ENCODE data around the gene PIH1D1.
"Not testable (repeated sequence)": the region's sequence is repeated elsewhere in the genome, so short reads cannot be mapped to it uniquely, and the experiment has no call there.

The PIH1D1 gene

DNA sequence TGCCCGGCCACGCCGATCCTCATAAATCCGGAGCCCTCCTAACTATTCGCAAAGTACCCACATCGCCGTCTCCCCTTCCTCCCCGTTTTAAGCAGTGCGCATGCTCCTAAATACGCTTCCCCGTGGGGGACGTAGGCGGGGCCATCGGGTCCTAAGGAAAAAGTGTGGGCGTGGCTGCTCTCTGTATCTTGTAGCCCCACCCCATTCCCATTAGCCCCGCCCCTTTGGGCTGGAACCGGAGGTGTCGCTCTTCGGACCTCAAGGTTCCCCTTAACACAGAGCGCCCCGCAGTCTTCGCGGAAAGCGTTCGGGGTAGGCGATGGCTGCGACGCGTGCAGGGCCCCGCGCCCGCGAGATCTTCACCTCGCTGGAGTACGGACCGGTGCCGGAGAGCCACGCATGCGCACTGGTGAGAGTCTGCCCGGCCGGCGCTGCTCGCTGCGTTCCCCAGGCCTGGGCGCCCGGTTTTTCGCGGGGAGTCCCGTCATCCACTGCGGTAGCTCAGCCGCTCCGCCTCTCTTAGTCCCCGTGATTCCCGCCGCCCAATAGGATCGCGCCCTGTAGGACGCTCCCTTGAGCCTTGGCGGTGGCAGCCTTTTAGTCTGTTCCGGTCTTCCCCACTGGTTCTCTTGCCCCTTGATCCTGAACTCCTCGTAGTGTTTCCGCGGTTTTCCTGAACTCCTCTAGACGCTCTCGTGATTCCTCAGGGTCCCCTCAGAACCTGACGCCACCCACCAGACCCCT is 1.6 kb upstream of the PIH1D1 start, which contains the start of gene ALDH16A1:
TSS of gene ALDH16A1 (plus strand) at position 213 of the 744 bp plus-strand sequence. CDS start at position 320, 107 bp downstream.
- peak; percentile 98 to 99 for DNase-seq

- no peak for DNase-seq
Observed at GRCh38 chr19:49450405-49450804, 1.2 kb downstream of the PIH1D1 start.

GRCh38 chr19:49448432-49448786 is 3.2 kb downstream of the PIH1D1 start:
- no peak for DNase-seq

- DNase-seq, result no peak
Observed at GRCh38 chr19:49447485-49448431, 3.9 kb downstream of the PIH1D1 start.

- no peak for DNase-seq
Observed at GRCh38 chr19:49445997-49446396, 5.6 kb downstream of the PIH1D1 start.

- DNase-seq, result not testable (repeated sequence)
Observed at GRCh38 chr19:49444100-49444700, 7.4 kb downstream of the PIH1D1 start.

- DNase-seq, result peak; percentile 98 to 99
Observed at GRCh38 chr19:49443366-49444099, 8.1 kb downstream of the PIH1D1 start.

DNA sequence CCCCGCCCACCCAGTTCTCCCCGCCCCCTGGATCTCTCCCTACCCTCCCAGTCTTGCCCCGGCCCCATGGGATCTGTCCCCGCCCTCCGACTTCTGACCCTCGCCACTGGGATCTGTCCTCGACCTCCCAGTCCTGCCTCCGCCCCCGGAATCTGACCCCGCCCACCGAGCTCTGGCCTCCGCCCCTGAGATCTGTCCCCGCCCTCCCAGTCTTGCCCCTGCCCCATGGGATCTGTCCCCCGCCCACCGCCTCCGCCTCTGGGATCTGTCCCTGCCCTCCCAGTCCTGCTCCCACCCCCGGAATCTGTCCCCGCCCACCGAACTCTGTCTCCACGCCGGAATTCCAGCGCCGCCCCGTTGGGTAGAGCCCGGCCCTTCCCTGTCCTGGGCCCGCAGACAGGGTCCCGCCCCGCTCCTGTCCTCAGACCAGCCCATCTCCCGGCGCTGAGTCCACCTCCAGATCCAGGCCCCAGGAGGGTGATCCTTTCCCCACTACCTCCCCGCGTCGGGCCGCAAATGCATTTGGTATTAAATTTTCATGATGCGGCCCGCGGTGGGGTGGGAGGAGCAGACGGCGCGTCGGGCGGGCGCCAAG is 8.7 kb downstream of the PIH1D1 start:
- DNase-seq, result peak; percentile 85 to 95

DNA sequence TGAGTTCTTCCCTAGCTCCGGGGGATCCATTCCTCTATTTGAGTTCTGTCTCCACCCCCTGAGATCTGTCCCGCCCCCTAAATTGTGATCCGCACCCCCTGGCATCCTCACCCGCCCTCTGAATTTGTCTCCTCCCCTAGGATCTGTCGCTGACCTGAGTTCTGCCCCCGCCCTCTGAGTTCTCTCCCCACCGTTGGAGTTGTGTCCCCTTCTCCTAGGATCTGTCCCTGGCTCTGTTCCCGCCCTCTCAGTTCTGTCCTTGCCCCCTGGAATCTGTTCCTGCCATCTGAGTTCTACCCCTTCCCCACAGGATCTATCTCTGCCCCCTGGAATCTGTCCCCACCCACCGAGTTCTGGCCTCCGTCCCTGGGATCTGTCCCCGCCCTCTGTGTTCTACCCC is 9.3 kb downstream of the PIH1D1 start:
- no peak for DNase-seq

DNA sequence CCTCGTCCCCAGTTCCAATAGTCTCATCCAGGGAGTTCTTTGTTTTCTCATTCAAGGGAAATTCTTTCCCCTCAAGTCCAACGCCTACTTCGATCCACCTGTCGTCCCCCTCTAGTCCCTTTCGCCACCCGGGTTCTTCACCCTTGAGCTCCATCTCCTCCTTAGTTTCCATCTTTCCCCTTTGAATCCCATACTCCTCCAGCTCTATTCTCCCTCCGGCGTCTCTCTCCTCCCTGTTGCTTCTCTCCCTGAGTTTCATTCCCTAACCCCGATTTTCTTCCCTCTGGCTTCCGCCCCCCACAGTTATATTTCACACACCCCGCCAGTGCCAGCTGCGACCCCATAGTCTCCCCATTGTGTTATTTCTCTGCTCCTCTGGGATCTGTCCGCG is 9.7 kb downstream of the PIH1D1 start:
- no peak for DNase-seq

DNA sequence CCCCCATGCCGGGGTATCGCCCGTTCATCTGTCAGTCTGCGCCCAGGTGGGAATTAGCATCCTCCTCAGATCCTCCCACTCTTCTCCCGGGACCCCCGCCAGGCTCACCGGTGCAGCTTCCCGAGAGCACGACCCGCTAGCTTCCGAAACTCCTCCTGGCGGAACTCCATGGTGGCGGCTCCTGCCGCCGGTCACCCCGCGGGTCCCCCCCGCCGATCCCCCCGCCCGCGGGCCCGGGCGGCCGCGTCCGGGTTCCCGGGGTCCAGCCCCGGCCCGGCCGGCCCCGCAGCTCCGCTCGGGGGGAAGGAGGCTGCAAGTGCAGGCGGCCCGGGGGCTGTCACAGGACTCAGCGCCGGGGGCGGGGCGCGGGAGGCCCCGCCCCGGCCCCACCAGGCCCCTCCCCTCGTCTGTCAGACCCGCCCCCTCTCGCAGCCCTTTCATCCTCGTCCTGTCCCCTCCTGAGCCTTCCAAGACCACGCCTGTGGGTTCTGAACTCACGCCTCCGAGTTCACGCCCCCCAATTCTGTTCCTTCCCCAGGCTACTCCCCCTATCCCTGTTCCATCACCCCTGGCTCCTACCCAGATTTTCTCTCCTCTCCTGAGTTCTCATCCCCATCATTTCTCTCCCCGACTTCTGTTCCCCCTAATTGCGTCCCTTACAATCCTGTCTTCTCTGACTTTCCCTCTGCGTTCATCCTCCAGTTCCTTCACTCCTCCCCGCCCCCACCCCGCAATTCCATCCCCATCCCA is 10.2 kb downstream of the PIH1D1 start, which contains the start of gene SLC17A7:
TSS of gene SLC17A7 (minus strand) at position 318 of the 750 bp plus-strand sequence. CDS start at position 170, 148 bp downstream.
- peak in 1 of 2 experiments; percentile 67 for DNase-seq

DNA sequence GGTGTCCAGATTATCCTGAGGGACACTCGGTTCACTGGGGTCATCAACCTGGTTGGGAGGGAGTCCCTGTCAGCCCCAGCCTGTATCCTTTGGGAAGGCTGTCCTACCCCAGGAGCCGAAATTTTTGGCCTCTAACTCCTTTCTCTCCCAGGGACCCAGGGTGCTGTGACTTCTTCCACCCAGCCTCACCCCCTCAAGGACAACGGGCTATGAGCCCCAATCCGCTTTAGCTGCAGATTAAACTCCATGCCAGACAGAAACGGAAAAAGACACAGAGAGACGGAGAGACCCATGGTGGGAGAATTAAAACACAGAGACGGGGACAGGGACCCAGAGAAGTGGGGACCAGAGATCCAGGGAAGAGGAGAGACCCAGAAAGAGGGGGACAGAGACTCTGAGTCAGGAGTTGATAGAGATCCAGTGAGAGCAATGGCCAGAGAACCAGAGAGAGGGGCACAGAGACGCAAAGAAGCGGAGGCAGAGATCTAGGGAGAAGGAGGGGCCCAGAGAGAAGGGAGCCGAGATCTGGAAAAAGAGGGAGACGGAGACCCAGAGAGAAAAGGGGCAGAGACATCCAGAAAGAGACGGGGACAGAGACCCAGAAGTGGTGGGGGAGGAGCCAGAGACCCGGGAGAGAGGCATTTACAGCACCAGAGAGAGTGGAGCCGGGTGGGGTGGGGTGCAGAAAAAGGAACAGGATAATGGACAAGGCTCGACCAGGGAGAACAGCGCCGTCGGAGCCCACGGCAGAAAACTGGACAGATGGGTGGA is 11.0 kb downstream of the PIH1D1 start:
- DNase-seq, result no peak

DNA sequence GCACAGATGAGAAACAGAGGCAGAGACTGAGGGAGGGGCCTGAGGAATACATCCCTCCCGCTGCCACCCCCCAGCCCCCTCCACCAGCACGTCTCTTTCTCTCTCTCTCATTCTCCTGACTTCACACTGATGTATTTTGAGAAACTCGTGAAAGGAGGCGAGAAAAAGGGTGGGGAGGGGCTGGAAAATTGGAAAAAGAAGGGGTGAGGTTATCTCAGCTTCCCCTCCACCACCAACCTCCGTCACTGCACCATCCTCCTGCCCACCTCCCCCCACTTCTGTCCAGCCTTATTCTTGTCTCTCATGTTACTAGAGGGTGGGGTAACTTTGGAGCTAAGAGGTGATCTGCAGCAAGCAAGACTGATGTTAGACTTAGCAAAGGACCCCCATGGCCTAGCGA is 11.8 kb downstream of the PIH1D1 start:
- no peak for DNase-seq

GRCh38 chr19:49438261-49438660 is 13.4 kb downstream of the PIH1D1 start:
- no peak for DNase-seq

GRCh38 chr19:49437231-49437630 is 14.4 kb downstream of the PIH1D1 start:
- DNase-seq, result peak; percentile 17 to 68

- DNase-seq, result no peak
Observed at GRCh38 chr19:49436381-49437017, 15.1 kb downstream of the PIH1D1 start.

GRCh38 chr19:49435670-49436069 is 15.9 kb downstream of the PIH1D1 start:
- no peak for DNase-seq

DNA sequence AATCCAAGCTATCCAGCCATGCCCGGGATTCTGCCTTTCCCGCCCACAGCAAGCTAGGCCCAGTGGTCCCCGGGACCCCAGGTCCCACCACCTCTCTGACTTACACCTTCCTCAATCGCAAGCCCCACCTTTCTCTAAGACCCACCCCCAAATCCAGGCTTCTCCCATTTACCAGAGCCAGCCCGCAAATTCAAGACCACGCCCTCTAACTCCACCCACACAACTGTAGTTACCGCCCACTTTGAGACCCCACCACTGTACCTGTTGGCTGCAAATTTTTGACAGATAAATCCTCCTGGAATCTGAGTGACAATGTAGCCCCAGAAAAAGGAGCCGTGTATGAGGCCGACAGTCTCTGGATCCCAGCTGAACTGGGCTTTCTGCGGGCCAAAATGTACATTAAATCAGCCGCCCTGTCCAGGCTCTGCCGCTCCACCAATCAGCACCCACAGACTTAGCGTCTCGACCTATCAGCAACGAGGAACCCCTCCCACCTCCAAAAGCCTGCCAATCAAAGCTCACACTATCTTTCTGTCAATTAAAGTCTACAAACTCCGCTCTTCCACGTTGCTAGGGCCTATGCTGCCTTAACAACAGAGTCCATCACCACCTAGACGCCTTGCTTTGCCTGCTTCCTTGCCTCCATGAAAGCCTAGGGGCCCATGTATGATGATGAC is 16.6 kb downstream of the PIH1D1 start:
- no peak for DNase-seq

GRCh38 chr19:49433240-49433901 is 18.2 kb downstream of the PIH1D1 start:
- no peak for DNase-seq

All from NCI-H446 (cell line).